HCT116 (cell line): Measurements from ENCODE around the gene KLHDC8B. TPM values are rescaled to one million over a fixed set of nuclear protein-coding genes. Genes with fewer than 3 reads are reported as not detected.

Experiments
- ATAC-seq: fragments of 200-7000 bp; cut with Tn5 transposase; 2 replicates; pipeline ENCODE4 v1.9.1; 2020; ENCODE audit warnings: mild to moderate bottlenecking, moderate library complexity
- BruUV-seq: library from RNA; stranded (reverse); fragments of 400-500 nt; replicated peaks from 2 replicates; lab custom pipeline; 2021; lab: Mats Ljungman, UMichigan
- CTCF ChIA-PET: fragments of 300-600 bp; sonication (Branson Sonifier 250); formaldehyde crosslinking; loops from one replicate; lab custom pipeline; 2021; ENCODE audit warnings: antibody characterized with exemption; lab: Charles Lee
- POLR2A ChIA-PET: fragments of 300-600, 350-600 bp; sonication (Branson Sonifier 250); formaldehyde crosslinking; loops from one replicate; lab custom pipeline; 2021; ENCODE audit warnings: antibody characterized with exemption; lab: Charles Lee
- RAD21 ChIA-PET, 2 experiments: fragments of 300-600 bp; sonication (Branson Sonifier 250); formaldehyde crosslinking; loops; one replicate each; lab custom pipeline; 2023; ENCODE audit warnings: low total read pairs in 2 of 2; ENCODE audit not compliant: uncharacterized antibody in 2 of 2, unreplicated experiment in 2 of 2, low non-redundant PET in 1 of 2; lab: Charles Lee
- DNase-seq: peaks from one replicate; pipeline ENCODE4 v3.0.0-alpha.2; 2010; ENCODE audit warnings: low read depth, low spot score
- H2AFZ ChIP-seq: fragments of 200-600 bp; shearing (Covaris generic), sonication (generic); 2 replicates; pipeline ENCODE4 v1.6.1; 2017; ENCODE audit warnings: low read depth, mixed run types, mixed read lengths, antibody characterized with exemption, low read length; ENCODE audit not compliant: poor library complexity, severe bottlenecking
- H3K27ac ChIP-seq: 2 replicates; pipeline ENCODE4 v1.5.1; 2012; ENCODE audit warnings: low read depth, low read length
- H3K27me3 ChIP-seq: fragments of 200-600 bp; sonication (generic); 2 replicates; pipeline ENCODE4 v1.6.1; 2016; ENCODE audit warnings: mixed run types, low read length, mixed read lengths; ENCODE audit not compliant: insufficient read depth
- H3K36me3 ChIP-seq, 2 experiments: fragments of 200-500 bp in 1 of 2; fragments of 200-600 bp in 1 of 2; sonication (Bioruptor generic) in 1 of 2; sonication (generic) in 1 of 2; 2 replicates each; pipeline versions ENCODE4 v1.5.1 to v1.6.1; 2014 to 2016; ENCODE audit warnings: low read length in 2 of 2, inconsistent platforms in 1 of 2, mixed read lengths in 1 of 2, mixed run types in 1 of 2; ENCODE audit not compliant: insufficient read depth in 2 of 2, control insufficient read depth in 1 of 2
- H3K4me1 ChIP-seq, 2 experiments: fragments of 200-600 bp in 1 of 2; sonication (generic) in 1 of 2; 2 replicates each; pipeline versions ENCODE4 v1.5.1 to v1.6.1; 2012 to 2017; ENCODE audit warnings: low read length in 2 of 2, inconsistent platforms in 1 of 2, mild to moderate bottlenecking in 1 of 2, mixed read lengths in 1 of 2, mixed run types in 1 of 2, moderate library complexity in 1 of 2; ENCODE audit not compliant: insufficient read depth in 2 of 2, control insufficient read depth in 1 of 2
- H3K4me2 ChIP-seq: fragments of 200-600 bp; sonication (generic); 2 replicates; pipeline ENCODE4 v1.6.1; 2017; ENCODE audit warnings: mixed run types, low read length, mixed read lengths
- H3K4me3 ChIP-seq, 2 experiments: fragments of 200-600 bp in 1 of 2; sonication (generic) in 1 of 2; replicated peaks in 1 of 2; 2 replicates each; pipeline ENCODE4 v1.5.1; 2011 to 2016; ENCODE audit warnings: low read length in 2 of 2, control low read depth in 1 of 2, low read depth in 1 of 2, mild to moderate bottlenecking in 1 of 2, mixed read lengths in 1 of 2, mixed run types in 1 of 2
- H3K79me2 ChIP-seq: fragments of 200-600 bp; sonication (generic); 2 replicates; pipeline ENCODE4 v1.6.1; 2017; ENCODE audit warnings: mild to moderate bottlenecking, mixed run types, low read length, moderate library complexity, mixed read lengths; ENCODE audit not compliant: insufficient read depth
- H3K9ac ChIP-seq: fragments of 200-600 bp; sonication (generic); 2 replicates; pipeline ENCODE4 v1.6.1; 2016; ENCODE audit warnings: low read length, mixed read lengths
- H3K9me2 ChIP-seq: fragments of 200-600 bp; sonication (generic), shearing (Covaris generic); 2 replicates; pipeline ENCODE4 v1.6.1; 2017; ENCODE audit warnings: mixed run types, mild to moderate bottlenecking, moderate library complexity; ENCODE audit not compliant: insufficient read depth
- H3K9me3 ChIP-seq, 2 experiments: fragments of 200-500 bp in 1 of 2; fragments of 200-600 bp in 1 of 2; sonication (Bioruptor generic) in 1 of 2; sonication (generic) in 1 of 2; 2 replicates each; pipeline ENCODE4 v1.6.1; 2014 to 2017; ENCODE audit warnings: low read length in 2 of 2, mixed read lengths in 2 of 2, inconsistent platforms in 1 of 2, low read depth in 1 of 2, mild to moderate bottlenecking in 1 of 2, mixed run types in 1 of 2, moderate library complexity in 1 of 2; ENCODE audit not compliant: control insufficient read depth in 1 of 2, insufficient read depth in 1 of 2
- H4K20me1 ChIP-seq: fragments of 200-600 bp; sonication (generic), shearing (Covaris generic); 2 replicates; pipeline ENCODE4 v1.6.1; 2017; ENCODE audit warnings: mixed run types, mild to moderate bottlenecking, moderate library complexity; ENCODE audit not compliant: insufficient read depth
- CEBPB ChIP-seq: IDR thresholded peaks from 2 replicates; pipeline ENCODE4 v1.6.1; 2012; ENCODE audit warnings: low read depth
- FOSL1 ChIP-seq: IDR thresholded peaks from 2 replicates; pipeline ENCODE4 v1.6.1; 2012; ENCODE audit warnings: low read depth
- POLR2AphosphoS5 ChIP-seq: IDR thresholded peaks from 2 replicates; pipeline ENCODE4 v1.6.1; 2011; ENCODE audit warnings: mild to moderate bottlenecking, low read depth, low read length, moderate library complexity
- TCF7L2 ChIP-seq: IDR thresholded peaks from 2 replicates; pipeline ENCODE4 v1.7.0; 2011; ENCODE audit warnings: borderline replicate concordance, inconsistent platforms; ENCODE audit not compliant: insufficient read depth, insufficient read length; ENCODE audit errors: extremely low read depth
- YY1 ChIP-seq: IDR thresholded peaks from 2 replicates; pipeline ENCODE4 v1.6.1; 2011; ENCODE audit warnings: low read length, low read depth, moderate library complexity, mild to moderate bottlenecking; ENCODE audit not compliant: insufficient replicate concordance; ENCODE audit errors: extremely low read depth
- intact Hi-C: fragments of 100-400 bp; cut with micrococcal nuclease; formaldehyde crosslinking; loops from 2 replicates; pipeline ENCODE4 v1.10.0; 2022
- total RNA-seq: library from RNA; stranded (reverse); gene quantifications from one replicate; pipeline ENCODE4 v1.2.1, GENCODE V29; 2021; ENCODE audit not compliant: unreplicated experiment
- TF ChIP-seq, protein P1 (sequence below): IDR thresholded peaks from 2 replicates; pipeline ENCODE4 v1.6.1; 2012; ENCODE audit warnings: low read depth

Gene KLHDC8B
- total RNA-seq, 1 experiment from 2014 or later = 10.4 TPM

DNA sequence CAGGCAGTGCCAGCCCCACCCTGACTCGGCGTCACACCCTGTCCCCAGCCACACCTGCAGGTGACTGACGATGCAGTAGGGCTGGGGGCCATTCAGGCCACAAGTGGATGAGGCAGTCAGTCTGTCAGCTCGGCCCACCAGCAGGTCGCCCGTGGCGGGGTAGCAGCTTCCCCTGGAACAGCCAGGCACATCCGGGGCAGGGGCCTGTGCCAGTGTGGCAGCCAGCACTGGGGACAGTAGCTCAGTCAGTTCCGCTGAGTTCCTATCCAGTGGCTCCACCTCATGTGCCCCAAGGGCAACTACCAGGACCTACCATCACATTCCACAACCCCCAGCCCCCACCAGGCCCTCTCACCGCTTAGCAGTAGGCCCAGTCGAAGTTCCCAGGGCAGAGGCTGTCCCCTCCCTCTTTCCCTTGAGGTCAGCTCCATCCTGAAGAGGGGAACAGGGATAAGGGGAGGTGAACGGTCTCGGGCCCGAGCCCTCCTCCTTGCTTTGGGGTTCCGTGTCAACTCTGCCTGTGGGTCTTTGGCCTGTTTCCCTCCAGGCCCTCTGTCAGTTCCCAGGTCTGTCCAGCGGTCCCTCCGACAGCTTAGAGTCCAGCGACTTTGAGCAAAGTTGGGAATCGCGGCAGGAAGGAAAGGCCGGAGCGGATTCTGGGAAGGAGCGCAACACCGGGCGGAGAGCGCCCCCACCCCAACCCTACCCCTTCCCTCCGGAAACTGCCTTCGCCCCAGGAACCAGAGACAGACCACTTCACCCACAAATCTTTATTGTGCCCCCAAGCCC is 38.8 kb upstream of the KLHDC8B start, which contains the start of gene LAMB2 (continued):
- TF ChIP-seq, protein P1, sequence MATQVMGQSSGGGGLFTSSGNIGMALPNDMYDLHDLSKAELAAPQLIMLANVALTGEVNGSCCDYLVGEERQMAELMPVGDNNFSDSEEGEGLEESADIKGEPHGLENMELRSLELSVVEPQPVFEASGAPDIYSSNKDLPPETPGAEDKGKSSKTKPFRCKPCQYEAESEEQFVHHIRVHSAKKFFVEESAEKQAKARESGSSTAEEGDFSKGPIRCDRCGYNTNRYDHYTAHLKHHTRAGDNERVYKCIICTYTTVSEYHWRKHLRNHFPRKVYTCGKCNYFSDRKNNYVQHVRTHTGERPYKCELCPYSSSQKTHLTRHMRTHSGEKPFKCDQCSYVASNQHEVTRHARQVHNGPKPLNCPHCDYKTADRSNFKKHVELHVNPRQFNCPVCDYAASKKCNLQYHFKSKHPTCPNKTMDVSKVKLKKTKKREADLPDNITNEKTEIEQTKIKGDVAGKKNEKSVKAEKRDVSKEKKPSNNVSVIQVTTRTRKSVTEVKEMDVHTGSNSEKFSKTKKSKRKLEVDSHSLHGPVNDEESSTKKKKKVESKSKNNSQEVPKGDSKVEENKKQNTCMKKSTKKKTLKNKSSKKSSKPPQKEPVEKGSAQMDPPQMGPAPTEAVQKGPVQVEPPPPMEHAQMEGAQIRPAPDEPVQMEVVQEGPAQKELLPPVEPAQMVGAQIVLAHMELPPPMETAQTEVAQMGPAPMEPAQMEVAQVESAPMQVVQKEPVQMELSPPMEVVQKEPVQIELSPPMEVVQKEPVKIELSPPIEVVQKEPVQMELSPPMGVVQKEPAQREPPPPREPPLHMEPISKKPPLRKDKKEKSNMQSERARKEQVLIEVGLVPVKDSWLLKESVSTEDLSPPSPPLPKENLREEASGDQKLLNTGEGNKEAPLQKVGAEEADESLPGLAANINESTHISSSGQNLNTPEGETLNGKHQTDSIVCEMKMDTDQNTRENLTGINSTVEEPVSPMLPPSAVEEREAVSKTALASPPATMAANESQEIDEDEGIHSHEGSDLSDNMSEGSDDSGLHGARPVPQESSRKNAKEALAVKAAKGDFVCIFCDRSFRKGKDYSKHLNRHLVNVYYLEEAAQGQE = no peak

DNA sequence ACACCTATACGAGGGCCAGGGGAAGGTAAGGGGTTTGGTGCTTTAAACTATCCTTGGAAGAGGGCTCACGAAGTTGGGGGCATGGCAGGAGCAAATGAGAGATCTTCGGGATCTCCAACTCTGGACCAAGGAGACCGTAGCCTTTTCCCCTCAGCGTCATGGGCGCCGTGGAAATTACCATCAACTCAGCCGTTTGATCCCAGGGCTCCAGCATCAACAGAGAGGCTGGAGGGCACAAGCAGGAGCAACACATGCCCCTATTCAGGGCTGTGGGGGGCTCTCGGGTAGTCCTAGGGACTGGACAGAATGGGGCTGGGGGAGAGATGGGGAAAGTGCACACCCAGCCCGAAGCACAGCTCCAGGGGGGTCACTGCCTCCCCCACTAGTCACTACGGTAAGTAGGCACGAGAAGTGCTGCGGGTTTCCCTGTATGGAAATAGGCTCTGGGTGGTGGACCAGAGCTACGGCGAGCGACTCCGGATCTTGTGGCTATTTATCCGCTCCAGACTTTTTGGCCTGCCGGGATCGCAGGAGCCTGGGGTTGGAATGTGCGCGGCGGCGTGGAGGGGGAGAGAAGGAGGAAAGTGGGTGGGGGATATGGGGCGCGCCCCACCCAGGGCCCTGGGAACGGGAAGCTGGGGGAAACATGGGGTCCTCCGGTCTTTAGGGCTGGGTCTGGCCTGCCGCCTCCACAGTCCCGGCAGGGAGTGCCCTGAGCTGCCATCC is 38.0 kb upstream of the KLHDC8B start:
- peak overlapping the region; percentile 87 for H3K9ac ChIP-seq
- CTCF ChIA-PET = interaction anchor here (0.7 to 2.7 kb wide), 4 partner anchors 13 to 316 kb away, joined by 3 to 13 read pairs (median 10); partner anchors contain the start of genes QRICH1 and USP19
- peaks cover 16 to 46% of the 10 kb centered on the region in 2 experiments for H3K4me1 ChIP-seq
- POLR2A ChIA-PET = interaction anchor here (0.6 to 2.7 kb wide), 6 partner anchors 13 to 133 kb away, joined by 4 to 23 read pairs (median 4); partner anchors contain the start of genes NDUFAF3, QRICH1 and USP19
- BruUV-seq = no TSS peak
- H3K79me2 ChIP-seq = peaks cover 11% of the 10 kb centered on the region; the same call in 1 of the 2 replicates
- H2AFZ ChIP-seq = peak overlapping the region; percentile 73
- H4K20me1 ChIP-seq = no peaks in the 10 kb centered on the region
- intact Hi-C loops = loop anchor here (1.0 kb wide), 2 partner anchors 39 to 144 kb away; partner anchors contain the start of gene QRICH1
- RAD21 ChIA-PET = interaction anchor here (0.8 to 1.4 kb wide), 2 partner anchors 13 to 316 kb away, joined by 3 to 8 read pairs; partner anchors contain the start of gene USP19 (in 1 of the 2)
- TF ChIP-seq FOSL1 = no peak
- peak; percentile 74 for TF ChIP-seq YY1
- TF ChIP-seq POLR2AphosphoS5 = peak; percentile 69
- peak; percentile 37 for TF ChIP-seq TCF7L2
- no peak for TF ChIP-seq CEBPB
- DNase-seq (peak; percentile 74), ATAC-seq (peak; percentile 76)
- peak overlapping the region; percentile 89 for H3K27ac ChIP-seq
- no peaks in the 10 kb centered on the region; a peak in 1 of 4 replicates for H3K36me3 ChIP-seq
- H3K9me2 ChIP-seq = no peaks in the 10 kb centered on the region
- peak overlapping the region; percentile 100 for H3K4me2 ChIP-seq
- H3K27me3 ChIP-seq = no peaks in the 10 kb centered on the region
- no peaks in the 10 kb centered on the region for H3K9me3 ChIP-seq
- H3K4me3 ChIP-seq = peak overlapping the region; percentile 70 to 91
